ENCODE results near the gene METTL2A. TPM values are rescaled to one million over a fixed set of nuclear protein-coding genes. Genes with fewer than 3 reads are reported as not detected.
"Not testable (repeated sequence)": the region's sequence is repeated elsewhere in the genome, so short reads cannot be mapped to it uniquely, and the experiment has no call there.

The METTL2A gene, protein sequence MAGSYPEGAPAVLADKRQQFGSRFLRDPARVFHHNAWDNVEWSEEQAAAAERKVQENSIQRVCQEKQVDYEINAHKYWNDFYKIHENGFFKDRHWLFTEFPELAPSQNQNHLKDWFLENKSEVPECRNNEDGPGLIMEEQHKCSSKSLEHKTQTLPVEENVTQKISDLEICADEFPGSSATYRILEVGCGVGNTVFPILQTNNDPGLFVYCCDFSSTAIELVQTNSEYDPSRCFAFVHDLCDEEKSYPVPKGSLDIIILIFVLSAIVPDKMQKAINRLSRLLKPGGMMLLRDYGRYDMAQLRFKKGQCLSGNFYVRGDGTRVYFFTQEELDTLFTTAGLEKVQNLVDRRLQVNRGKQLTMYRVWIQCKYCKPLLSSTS
- polyA plus RNA-seq (2012; ENCODE audit: missing spikeins): 19.3 TPM

DNA sequence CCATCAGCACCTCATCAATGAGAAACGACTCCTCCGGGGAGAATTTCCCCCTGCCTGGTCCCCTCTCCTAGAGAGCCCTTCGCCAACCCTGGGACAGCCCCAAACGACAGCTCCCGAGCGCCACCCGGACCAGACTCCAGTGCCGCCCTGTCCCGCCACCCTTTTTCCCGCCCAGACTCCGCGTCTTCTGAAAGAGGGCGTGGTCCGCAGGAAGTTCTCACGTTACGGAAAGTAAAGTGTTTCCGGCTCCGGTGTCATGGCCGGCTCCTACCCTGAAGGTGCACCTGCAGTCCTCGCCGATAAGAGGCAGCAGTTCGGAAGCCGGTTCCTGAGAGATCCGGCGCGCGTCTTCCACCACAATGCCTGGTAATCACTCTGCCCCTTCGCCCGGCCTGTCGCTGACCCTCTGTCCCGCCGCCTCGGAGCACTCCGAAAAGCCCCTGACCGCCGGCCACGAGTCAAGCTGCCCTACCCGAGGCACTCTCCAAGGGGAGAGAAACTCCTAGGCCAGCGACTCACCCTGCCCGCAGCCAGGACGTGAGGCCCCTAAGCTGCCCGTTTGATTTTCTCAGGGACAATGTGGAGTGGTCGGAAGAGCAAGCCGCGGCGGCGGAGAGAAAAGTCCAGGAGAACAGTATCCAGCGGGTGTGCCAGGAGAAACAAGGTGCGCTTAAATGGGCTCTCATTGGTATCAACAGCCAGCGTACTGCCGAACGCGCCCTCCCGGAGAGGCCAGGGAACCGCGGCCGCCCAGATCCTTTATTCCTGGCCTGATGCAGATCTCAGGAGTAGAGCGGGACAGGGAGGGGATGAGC, at the start of gene METTL2A:
TSS of gene METTL2A (plus strand) at position 251 of the 815 bp plus-strand sequence. CDS start at position 257, 6 bp downstream.
- peak; percentile 61 for DNase-seq (ENCODE audit: insufficient read length)
- peak; percentile 78 for TF ChIP-seq POLR2A (IDR thresholded peaks at IDR 0.05; ENCODE audit: low read depth, low read length)
- TF ChIP-seq POLR2AphosphoS5 (IDR thresholded peaks at IDR 0.05; ENCODE audit: low read depth, low read length): peak; percentile 39
- TF ChIP-seq TAF1 (IDR thresholded peaks at IDR 0.05; ENCODE audit: borderline replicate concordance, low read depth, low read length): peak; percentile 63; the same call in 1 of the 2 replicates
- peak; percentile 90 for FAIRE-seq

DNA sequence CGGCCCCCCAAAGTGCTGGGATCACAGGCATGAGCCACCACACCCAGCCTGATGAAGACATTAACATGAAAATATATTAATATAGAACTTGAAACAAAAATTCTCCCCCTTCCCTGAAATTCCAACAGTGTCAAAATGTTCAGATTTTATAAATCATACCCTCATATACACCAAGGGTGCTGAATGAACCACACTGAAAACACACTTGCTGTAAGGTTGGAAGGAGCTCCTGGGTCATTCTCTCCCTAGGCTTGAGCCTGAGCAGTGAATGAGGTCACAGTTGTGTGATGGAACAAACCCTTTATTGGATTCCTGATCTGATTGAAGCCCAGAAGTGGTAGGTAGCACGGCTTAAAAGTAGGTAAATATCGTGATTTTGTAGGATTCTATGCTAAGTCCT, 43.4 kb upstream of the METTL2A start, which contains the start of gene EFCAB3:
TSS of gene EFCAB3 (plus strand) at position 301 of the 400 bp plus-strand sequence. CDS start 2,427 bp downstream, outside the sequence.
- DNase-seq (ENCODE audit: insufficient read length) (no peak), FAIRE-seq (no peak)
- TF ChIP-seq POLR2AphosphoS5 (IDR thresholded peaks at IDR 0.05; ENCODE audit: low read depth, low read length) (no peak), TAF1 (IDR thresholded peaks at IDR 0.05; ENCODE audit: borderline replicate concordance, low read depth, low read length) (no peak), POLR2A (IDR thresholded peaks at IDR 0.05; ENCODE audit: low read depth, low read length) (no peak)

DNA sequence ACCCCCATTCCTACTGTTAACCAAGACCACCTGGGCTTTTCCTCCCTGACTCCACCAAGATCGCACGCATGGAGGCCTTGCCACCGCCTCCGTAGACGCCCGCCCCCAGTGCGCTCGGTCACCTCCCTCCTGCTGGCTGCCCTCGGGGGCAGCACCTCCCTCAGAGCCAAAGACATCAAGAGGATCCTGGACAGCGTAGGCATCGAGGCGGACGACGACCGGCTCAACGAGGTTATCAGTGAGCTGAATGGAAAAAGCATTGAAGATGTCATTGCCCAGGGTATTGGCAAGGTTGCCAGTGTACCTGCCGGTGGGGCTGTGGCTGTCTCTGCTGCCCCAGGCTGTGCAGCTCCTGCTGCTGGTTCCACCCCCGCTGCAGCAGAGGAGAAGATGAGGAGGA, 42.1 kb upstream of the METTL2A start:
- TF ChIP-seq TAF1 (IDR thresholded peaks at IDR 0.05; ENCODE audit: borderline replicate concordance, low read depth, low read length): no peak
- TF ChIP-seq POLR2AphosphoS5 (IDR thresholded peaks at IDR 0.05; ENCODE audit: low read depth, low read length): no peak
- TF ChIP-seq POLR2A (IDR thresholded peaks at IDR 0.05; ENCODE audit: low read depth, low read length): no peak
- no peak for FAIRE-seq

DNA sequence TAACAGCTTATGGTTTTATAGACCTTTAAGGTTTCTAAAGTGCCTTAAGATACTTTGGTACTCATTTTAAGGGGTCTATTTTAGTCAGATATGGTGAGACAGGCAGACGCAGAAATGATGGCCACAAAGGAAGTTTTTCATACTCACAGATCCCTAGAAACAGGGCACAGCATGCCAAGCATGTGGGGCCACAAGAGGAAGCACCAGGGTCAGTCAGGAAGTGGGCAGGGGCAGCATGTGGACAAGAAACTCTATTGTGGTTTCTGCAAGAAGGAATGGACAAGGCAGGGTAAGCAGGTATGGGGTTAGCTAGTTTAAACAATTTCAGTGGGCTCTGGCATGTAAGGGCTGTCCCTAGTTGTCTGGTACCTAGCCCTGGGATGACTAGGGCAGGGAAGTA, 34.8 kb upstream of the METTL2A start:
- FAIRE-seq (no peak), DNase-seq (ENCODE audit: insufficient read length) (no peak)
- TF ChIP-seq TAF1 (IDR thresholded peaks at IDR 0.05; ENCODE audit: borderline replicate concordance, low read depth, low read length): no peak
- TF ChIP-seq POLR2AphosphoS5 (IDR thresholded peaks at IDR 0.05; ENCODE audit: low read depth, low read length): no peak
- no peak for TF ChIP-seq POLR2A (IDR thresholded peaks at IDR 0.05; ENCODE audit: low read depth, low read length)

More for the DNA sequence above, 42.1 kb upstream of the METTL2A start:
- no peak for DNase-seq (ENCODE audit: insufficient read length)

DNA sequence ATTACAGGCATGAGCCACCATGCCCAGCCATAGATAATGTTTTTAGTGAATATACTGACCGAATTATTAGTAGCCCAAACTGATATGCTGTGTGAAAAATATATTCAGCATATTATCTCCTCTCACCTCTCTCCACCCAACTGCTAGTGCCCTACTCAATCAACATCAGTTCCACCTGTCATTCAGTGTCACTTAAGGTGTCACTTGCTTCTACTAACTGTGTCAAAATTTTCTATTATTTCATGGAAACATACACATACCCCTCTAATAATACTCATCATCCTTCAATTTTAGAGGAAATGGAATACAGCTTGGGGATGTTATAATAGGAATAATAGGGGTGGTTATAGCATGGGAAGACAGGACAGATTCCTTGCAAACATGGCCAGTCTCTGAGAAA, 30.8 kb upstream of the METTL2A start:
- TF ChIP-seq POLR2A (IDR thresholded peaks at IDR 0.05; ENCODE audit: low read depth, low read length) (no peak), TAF1 (IDR thresholded peaks at IDR 0.05; ENCODE audit: borderline replicate concordance, low read depth, low read length) (no peak), POLR2AphosphoS5 (IDR thresholded peaks at IDR 0.05; ENCODE audit: low read depth, low read length) (no peak)
- FAIRE-seq: no peak
- no peak for DNase-seq (ENCODE audit: insufficient read length)

DNA sequence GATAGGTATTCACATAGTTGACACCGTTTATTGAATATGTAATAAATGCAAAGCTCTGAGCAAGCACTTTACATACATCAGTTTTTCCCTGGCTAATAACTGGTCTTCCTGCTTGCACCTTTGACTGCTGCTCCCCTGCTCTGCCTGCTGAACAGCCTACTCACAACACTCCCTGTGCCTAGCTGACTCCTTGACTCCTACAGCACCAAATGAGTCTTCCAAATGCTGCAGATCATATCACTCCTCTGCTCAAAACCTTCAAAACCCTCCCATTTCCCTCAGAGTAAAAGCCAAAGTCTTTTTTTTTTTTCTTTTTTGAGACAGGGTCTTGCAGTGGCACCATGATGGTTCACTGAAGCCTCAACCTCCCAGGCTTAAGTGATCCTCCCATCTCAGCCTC, 24.8 kb upstream of the METTL2A start:
- DNase-seq (ENCODE audit: insufficient read length): no peak
- no peak for FAIRE-seq
- no peak for TF ChIP-seq POLR2A (IDR thresholded peaks at IDR 0.05; ENCODE audit: low read depth, low read length)

DNA sequence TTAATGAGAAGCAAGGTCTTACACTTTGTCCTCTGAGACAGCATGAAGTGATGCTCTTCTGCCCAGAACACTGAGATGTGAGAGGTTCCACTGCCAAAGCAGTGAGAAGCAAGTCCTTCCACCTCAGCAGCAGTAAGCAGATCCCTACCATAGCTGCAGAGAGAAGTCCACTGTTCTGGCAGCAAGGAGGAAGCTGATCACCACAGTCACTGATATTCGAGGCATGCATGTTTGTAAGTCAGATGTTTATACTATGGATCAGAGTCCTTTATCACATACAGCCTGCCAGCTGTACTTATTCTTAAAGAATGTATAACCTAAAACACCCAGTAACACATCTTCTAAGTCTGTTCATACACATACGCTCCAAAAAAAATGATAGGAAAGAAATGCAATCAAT, 18.2 kb upstream of the METTL2A start:
- TF ChIP-seq TAF1 (IDR thresholded peaks at IDR 0.05; ENCODE audit: borderline replicate concordance, low read depth, low read length): no peak
- no peak for TF ChIP-seq POLR2AphosphoS5 (IDR thresholded peaks at IDR 0.05; ENCODE audit: low read depth, low read length)
- no peak for TF ChIP-seq POLR2A (IDR thresholded peaks at IDR 0.05; ENCODE audit: low read depth, low read length)
- DNase-seq (ENCODE audit: insufficient read length): no peak
- no peak for FAIRE-seq

DNA sequence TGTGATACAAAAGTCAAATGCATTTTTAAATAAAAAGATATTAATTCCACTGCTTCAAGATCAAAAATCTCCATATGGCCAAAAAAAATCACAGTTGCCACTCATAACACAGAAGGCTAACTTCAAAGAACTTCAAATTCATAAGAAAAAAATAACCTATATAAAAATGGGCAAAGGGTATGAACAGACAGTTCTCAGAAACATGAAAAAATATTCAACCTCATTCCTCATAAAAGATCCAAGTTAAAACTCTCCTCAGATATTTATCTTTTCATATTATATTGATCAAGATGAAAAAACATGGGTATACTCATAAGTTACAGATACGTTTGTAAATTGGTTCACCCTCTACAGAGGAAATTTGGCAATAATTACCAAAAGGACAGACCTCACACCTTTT, 10.6 kb upstream of the METTL2A start:
- FAIRE-seq: not testable (repeated sequence)

DNA sequence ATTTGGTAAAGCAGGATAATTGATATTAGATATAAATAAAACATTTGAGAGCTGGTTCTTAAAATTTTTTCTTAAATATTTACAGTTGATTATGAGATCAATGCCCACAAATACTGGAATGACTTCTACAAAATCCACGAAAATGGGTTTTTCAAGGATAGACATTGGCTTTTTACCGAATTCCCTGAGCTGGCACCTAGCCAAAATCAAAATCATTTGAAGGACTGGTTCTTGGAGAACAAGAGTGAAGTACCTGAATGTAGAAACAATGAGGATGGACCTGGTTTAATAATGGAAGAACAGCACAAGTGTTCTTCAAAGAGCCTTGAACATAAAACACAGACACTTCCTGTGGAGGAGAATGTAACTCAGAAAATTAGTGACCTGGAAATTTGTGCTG, 2.5 kb downstream of the METTL2A start:
- DNase-seq (ENCODE audit: insufficient read length); FAIRE-seq: not testable (repeated sequence)

More for the DNA sequence above, 10.6 kb upstream of the METTL2A start:
- not testable (repeated sequence) for DNase-seq (ENCODE audit: insufficient read length)

DNA sequence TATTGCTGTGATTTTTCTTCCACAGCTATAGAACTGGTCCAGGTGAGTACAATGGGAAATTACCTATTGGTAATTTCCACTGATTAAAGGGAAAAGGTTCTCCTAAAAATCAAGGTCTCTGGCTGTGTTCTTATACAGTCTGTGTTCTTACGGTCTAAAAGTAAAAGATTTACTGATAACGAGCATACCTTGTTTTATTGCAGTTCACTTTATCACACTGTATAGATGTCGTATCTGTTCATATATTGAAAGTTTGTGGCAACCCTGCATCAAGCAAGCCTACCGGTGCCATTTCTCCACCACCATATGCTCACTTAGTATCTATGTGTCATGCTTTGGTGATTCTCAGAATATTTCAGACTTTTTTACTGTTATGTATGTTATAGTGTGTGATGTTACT, 11.6 kb downstream of the METTL2A start:
- FAIRE-seq; DNase-seq (ENCODE audit: insufficient read length): not testable (repeated sequence)

DNA sequence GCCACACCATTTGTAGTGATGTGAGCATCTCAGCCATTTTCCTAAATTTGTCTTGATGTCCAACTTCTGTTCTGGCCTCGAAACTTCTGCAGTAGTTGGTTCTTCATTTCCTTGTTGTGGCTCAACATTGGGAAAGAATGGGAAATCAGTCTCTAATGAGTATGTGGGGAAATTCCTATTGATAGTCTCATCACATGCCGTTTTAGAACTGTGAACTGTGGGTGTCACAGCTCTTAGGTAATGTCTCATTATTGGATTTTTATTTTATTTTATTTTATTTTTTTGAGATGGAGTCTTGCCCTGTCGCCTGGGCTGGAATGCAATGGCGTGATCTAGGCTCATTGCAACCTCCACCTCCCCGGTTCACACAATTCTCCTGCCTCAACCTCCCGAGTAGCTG, 17.5 kb downstream of the METTL2A start:
- FAIRE-seq; DNase-seq (ENCODE audit: insufficient read length): not testable (repeated sequence)

DNA sequence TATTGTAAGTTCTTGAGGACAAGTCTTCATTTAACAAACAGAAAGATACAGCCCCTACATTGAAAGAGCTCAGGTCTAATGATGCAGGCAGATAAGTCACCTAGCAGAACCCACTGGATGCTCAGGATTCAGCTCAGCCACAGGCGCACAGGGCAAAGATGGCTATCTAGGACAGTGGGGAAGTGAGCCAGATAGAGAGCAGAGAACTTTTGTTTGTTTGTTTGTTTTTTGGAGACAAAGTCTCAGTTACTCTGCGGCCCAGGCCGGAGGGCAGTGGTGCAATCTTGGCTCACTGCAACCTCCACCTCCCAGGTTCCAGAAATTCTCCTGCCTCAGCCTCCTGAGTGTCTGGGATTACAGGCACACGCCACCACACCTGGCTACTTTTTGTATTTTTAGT, 20.4 kb downstream of the METTL2A start:
- DNase-seq (ENCODE audit: insufficient read length): no peak
- TF ChIP-seq POLR2AphosphoS5 (IDR thresholded peaks at IDR 0.05; ENCODE audit: low read depth, low read length): no peak
- no peak for TF ChIP-seq TAF1 (IDR thresholded peaks at IDR 0.05; ENCODE audit: borderline replicate concordance, low read depth, low read length)
- no peak for TF ChIP-seq POLR2A (IDR thresholded peaks at IDR 0.05; ENCODE audit: low read depth, low read length)
- FAIRE-seq: no peak

DNA sequence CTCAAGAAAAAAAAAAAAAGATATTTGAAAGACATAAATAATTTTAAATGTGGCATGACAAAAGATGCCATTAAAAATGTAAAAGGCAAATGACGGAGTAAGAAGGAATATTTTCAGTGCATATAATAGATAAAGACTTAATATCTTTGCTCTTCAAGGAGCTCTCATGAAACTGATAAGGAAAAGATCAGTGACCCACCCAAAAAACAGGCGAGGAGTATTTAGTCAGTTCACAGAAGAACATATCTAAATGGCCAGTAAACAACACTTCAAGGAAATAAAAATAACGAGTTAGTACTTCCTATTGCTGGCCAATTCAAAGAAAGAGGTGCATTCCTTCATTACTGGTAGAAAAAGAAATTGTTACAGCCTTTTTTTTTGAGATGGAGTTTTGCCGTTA, 22.1 kb downstream of the METTL2A start:
- not testable (repeated sequence) for FAIRE-seq; DNase-seq (ENCODE audit: insufficient read length)

DNA sequence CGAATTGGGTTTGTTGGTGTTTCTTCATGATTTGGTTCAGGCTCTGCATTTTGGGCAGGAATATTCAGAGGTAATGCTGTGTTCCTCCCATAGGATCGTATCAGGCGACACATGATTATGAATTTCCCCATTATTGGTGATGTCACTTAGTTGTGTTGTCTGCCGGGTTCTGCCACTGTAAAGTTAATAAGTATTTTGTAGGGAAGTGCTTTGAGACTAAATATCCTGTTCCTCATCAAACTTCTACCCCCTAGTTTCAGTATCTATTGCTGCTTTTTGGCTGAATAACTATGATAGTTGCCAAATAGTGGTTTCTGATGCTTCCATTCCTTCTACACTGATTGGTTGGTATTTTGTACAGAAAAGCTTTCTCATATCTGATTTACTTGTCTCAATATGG, 28.5 kb downstream of the METTL2A start:
- DNase-seq (ENCODE audit: insufficient read length); FAIRE-seq: not testable (repeated sequence)

DNA sequence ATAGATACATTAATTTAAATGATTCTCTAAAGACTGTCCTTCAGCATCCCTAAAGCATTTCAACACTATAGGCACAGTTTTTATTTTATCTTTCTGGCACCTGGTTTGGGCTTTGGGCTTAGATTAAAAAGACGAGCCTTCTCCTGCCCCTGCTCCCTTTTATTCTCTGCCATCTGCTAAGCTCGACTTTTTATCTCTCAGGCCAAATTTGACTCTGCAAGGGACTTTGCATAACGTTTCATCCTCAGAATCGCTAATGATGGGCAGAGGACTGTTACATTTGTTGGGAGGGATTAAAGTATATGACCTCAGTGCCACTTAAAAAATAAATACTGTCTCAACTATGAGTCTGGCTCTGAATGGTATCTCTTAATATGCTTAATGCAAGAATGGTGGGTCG, 29.3 kb downstream of the METTL2A start:
- not testable (repeated sequence) for DNase-seq (ENCODE audit: insufficient read length); FAIRE-seq

DNA sequence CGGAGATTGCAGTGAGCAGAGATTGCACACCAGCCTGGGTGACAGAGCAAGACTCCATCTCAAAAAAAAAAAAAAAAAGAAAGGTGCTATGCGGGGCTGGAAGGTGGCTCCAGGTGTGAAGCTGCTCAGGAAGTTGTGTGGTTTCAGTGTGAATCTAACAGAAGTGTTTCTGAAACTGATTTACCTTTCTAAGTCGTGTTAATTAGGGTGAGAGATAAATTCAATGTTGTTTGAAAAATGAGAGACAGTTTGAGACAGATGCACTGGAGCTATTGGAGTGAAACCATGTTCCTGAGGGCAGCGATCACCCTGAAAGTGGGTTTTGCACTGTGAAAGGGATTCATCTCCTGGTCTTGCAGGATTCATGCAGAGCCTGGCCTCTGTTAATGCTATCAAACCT, 30.0 kb downstream of the METTL2A start:
- FAIRE-seq; DNase-seq (ENCODE audit: insufficient read length): not testable (repeated sequence)

DNA sequence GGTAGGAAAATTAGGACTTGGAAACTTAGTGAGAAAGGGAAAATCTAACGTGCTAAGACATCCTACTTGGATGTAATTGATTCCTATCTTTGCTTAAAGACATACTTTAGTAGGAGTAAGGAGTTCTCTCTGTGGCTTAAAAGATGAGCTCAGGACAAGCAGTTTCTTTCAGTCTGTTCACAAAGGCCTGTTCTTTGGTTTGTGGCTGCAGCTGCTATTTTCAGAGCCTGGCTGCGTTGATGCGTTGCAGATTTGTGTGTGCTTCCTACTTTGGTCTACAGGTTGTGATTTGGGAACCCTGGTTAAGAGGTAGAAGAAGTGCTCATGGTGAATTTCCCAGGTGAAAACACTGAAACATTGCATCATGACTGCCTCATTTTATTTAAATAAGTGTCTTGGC, 30.4 kb downstream of the METTL2A start:
- DNase-seq (ENCODE audit: insufficient read length): not testable (repeated sequence)
- peak; percentile 60 for FAIRE-seq
